ENCODE results near the gene BLOC1S1. TPM values are rescaled to one million over a fixed set of nuclear protein-coding genes. Genes with fewer than 3 reads are reported as not detected.

The BLOC1S1 gene
- total and polyA plus RNA-seq, 10 of the 15 experiments (the other 5 are each of a cell fraction or from before 2014, with no cell fraction given): 126 to 285 (median 166) TPM

DNA sequence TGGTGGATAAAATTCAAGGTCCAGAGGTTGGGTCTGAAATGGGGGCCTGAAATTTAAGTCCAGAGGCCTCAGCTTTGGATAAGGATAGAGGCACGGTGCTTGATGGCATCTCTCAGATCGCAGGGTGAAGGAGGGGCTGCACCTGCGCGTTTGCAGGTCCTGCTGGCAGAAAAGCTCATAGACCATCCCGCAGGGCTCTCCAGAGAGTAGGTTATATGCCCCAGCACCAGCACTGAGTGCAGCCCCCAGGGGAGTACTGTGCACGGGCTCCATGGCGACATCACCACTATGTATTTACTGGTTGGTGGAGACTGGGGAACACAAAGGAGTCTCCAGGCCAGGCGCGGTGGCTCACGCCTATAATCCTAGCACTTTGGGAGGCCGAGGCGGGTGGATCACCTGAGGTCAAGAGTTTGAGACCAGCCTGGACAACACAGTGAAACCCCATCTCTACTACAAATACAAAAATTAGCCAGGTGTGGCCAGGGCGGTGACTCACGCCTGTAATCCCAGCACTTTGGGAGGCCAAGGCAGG is 17.2 kb downstream of the BLOC1S1 start:
- Histone ChIP-seq H3K4me3 (no peak overlapping the region), H3K36me3 (ENCODE audit: control insufficient read depth in 2 of 2, insufficient read depth in 2 of 2, low read length in 1 of 2) (no peaks in the 10 kb centered on the region), H3K79me2 (ENCODE audit: control insufficient read depth, insufficient read depth, low read length) (peaks cover 4% of the 10 kb centered on the region), H3K27me3 (replicated peaks in 1 of 2; ENCODE audit: control insufficient read depth in 2 of 2, insufficient read depth in 2 of 2, low read length in 1 of 2) (no peaks in the 10 kb centered on the region), H2AFZ (ENCODE audit: control insufficient read depth, low read depth, low read length) (no peak overlapping the region), H3K4me2 (ENCODE audit: control insufficient read depth, insufficient read depth) (no peak overlapping the region), H4K20me1 (ENCODE audit: control insufficient read depth, insufficient read depth) (no peaks in the 10 kb centered on the region), H3K27ac (ENCODE audit: control insufficient read depth, insufficient read depth) (no peak overlapping the region), H3K9ac (ENCODE audit: control insufficient read depth, insufficient read depth, low read length) (no peak overlapping the region), H3K4me1 (ENCODE audit: control insufficient read depth, insufficient read depth, low read length) (peaks cover 12% of the 10 kb centered on the region), H3K9me3 (replicated peaks; ENCODE audit: control insufficient read depth, insufficient read depth, low read length) (no peaks in the 10 kb centered on the region)
- TF ChIP-seq SREBF2 (IDR thresholded peaks at IDR 0.05; ENCODE audit: low read length) (no peak), SIN3A (IDR thresholded peaks at IDR 0.05; ENCODE audit: low read depth, low read length) (no peak), EGR1 (IDR thresholded peaks at IDR 0.05; ENCODE audit: borderline replicate concordance in 1 of 2, low read depth in 2 of 2, low read length in 2 of 2) (no peak), CBFB (IDR thresholded peaks at IDR 0.05; ENCODE audit: low read depth) (no peak), CEBPB (IDR thresholded peaks at IDR 0.05; ENCODE audit: borderline replicate concordance in 1 of 2, low read depth in 2 of 2, low read length in 2 of 2) (no peak), HCFC1 (IDR thresholded peaks at IDR 0.05; ENCODE audit: low read length) (no peak)
- TF ChIP-seq, protein P1, sequence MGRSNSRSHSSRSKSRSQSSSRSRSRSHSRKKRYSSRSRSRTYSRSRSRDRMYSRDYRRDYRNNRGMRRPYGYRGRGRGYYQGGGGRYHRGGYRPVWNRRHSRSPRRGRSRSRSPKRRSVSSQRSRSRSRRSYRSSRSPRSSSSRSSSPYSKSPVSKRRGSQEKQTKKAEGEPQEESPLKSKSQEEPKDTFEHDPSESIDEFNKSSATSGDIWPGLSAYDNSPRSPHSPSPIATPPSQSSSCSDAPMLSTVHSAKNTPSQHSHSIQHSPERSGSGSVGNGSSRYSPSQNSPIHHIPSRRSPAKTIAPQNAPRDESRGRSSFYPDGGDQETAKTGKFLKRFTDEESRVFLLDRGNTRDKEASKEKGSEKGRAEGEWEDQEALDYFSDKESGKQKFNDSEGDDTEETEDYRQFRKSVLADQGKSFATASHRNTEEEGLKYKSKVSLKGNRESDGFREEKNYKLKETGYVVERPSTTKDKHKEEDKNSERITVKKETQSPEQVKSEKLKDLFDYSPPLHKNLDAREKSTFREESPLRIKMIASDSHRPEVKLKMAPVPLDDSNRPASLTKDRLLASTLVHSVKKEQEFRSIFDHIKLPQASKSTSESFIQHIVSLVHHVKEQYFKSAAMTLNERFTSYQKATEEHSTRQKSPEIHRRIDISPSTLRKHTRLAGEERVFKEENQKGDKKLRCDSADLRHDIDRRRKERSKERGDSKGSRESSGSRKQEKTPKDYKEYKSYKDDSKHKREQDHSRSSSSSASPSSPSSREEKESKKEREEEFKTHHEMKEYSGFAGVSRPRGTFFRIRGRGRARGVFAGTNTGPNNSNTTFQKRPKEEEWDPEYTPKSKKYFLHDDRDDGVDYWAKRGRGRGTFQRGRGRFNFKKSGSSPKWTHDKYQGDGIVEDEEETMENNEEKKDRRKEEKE (IDR thresholded peaks at IDR 0.05): no peak
- TF ChIP-seq, protein P2, sequence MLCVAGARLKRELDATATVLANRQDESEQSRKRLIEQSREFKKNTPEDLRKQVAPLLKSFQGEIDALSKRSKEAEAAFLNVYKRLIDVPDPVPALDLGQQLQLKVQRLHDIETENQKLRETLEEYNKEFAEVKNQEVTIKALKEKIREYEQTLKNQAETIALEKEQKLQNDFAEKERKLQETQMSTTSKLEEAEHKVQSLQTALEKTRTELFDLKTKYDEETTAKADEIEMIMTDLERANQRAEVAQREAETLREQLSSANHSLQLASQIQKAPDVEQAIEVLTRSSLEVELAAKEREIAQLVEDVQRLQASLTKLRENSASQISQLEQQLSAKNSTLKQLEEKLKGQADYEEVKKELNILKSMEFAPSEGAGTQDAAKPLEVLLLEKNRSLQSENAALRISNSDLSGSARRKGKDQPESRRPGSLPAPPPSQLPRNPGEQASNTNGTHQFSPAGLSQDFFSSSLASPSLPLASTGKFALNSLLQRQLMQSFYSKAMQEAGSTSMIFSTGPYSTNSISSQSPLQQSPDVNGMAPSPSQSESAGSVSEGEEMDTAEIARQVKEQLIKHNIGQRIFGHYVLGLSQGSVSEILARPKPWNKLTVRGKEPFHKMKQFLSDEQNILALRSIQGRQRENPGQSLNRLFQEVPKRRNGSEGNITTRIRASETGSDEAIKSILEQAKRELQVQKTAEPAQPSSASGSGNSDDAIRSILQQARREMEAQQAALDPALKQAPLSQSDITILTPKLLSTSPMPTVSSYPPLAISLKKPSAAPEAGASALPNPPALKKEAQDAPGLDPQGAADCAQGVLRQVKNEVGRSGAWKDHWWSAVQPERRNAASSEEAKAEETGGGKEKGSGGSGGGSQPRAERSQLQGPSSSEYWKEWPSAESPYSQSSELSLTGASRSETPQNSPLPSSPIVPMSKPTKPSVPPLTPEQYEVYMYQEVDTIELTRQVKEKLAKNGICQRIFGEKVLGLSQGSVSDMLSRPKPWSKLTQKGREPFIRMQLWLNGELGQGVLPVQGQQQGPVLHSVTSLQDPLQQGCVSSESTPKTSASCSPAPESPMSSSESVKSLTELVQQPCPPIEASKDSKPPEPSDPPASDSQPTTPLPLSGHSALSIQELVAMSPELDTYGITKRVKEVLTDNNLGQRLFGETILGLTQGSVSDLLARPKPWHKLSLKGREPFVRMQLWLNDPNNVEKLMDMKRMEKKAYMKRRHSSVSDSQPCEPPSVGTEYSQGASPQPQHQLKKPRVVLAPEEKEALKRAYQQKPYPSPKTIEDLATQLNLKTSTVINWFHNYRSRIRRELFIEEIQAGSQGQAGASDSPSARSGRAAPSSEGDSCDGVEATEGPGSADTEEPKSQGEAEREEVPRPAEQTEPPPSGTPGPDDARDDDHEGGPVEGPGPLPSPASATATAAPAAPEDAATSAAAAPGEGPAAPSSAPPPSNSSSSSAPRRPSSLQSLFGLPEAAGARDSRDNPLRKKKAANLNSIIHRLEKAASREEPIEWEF (IDR thresholded peaks at IDR 0.05; ENCODE audit: insufficient replicate concordance, low read depth, low read length): no peak
- TF ChIP-seq, protein P3, sequence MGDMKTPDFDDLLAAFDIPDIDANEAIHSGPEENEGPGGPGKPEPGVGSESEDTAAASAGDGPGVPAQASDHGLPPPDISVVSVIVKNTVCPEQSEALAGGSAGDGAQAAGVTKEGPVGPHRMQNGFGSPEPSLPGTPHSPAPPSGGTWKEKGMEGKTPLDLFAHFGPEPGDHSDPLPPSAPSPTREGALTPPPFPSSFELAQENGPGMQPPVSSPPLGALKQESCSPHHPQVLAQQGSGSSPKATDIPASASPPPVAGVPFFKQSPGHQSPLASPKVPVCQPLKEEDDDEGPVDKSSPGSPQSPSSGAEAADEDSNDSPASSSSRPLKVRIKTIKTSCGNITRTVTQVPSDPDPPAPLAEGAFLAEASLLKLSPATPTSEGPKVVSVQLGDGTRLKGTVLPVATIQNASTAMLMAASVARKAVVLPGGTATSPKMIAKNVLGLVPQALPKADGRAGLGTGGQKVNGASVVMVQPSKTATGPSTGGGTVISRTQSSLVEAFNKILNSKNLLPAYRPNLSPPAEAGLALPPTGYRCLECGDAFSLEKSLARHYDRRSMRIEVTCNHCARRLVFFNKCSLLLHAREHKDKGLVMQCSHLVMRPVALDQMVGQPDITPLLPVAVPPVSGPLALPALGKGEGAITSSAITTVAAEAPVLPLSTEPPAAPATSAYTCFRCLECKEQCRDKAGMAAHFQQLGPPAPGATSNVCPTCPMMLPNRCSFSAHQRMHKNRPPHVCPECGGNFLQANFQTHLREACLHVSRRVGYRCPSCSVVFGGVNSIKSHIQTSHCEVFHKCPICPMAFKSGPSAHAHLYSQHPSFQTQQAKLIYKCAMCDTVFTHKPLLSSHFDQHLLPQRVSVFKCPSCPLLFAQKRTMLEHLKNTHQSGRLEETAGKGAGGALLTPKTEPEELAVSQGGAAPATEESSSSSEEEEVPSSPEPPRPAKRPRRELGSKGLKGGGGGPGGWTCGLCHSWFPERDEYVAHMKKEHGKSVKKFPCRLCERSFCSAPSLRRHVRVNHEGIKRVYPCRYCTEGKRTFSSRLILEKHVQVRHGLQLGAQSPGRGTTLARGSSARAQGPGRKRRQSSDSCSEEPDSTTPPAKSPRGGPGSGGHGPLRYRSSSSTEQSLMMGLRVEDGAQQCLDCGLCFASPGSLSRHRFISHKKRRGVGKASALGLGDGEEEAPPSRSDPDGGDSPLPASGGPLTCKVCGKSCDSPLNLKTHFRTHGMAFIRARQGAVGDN (IDR thresholded peaks at IDR 0.05): no peak
- intact Hi-C loops (cut with micrococcal nuclease; ENCODE audit: unreplicated experiment) (loop anchor here (10.0 kb wide), 1 partner anchor 452 kb away; the partner anchor contains the start of gene SMARCC2), in situ Hi-C loops (cut with MboI) (no loop called here)
- no peak for FAIRE-seq
- RAD21 ChIA-PET (ENCODE audit: unreplicated experiment): interaction anchor here (7.7 kb wide), 1 partner anchor 13 kb away, joined by 113 read pairs; the partner anchor contains the start of genes BLOC1S1 and RDH5
- SMC1A ChIA-PET (ENCODE audit: uncharacterized antibody, unreplicated experiment): interaction anchor here (1.7 kb wide), 1 partner anchor 12 kb away, joined by 3 read pairs; no protein-coding TSS in a partner anchor
- POLR2A ChIA-PET: no interaction called here
- no peak for ATAC-seq
- no peak for DNase-seq (ENCODE audit: low read depth, low spot score)
- no TSS peak for BruUV-seq (replicated peaks)
- 83% methylated on average over 14 of the region's 14 CpGs for WGBS (ENCODE audit: insufficient coverage, insufficient replicate concordance, low lambda C conversion rate, missing lambda C conversion rate)
- CTCF ChIA-PET: interaction anchor here (7.1 kb wide), 1 partner anchor 13 kb away, joined by 205 read pairs; the partner anchor contains the start of genes BLOC1S1 and RDH5

Measured in GM12878 (cell line).